ENCODE data around the gene RSU1. TPM values are rescaled to one million over a fixed set of nuclear protein-coding genes. Genes with fewer than 3 reads are reported as not detected.
A peak's percentile ranks its signal among the peaks of the same experiment; 100 is the strongest.

RSU1 gene
- total RNA-seq, 4 donors from 2014 or later: 41.4 to 58.7 (median 57.4) TPM

- 5% methylated on average over 12 of the region's 12 CpGs for WGBS
- DNase-seq (ENCODE audit: low spot score in 2 of 2): no peak
- no peaks in the 10 kb centered on the region for H3K9me3 ChIP-seq
- peak overlapping the region; percentile 67 for H3K4me3 ChIP-seq
- peak overlapping the region; percentile 42 for H3K27ac ChIP-seq
- no peaks in the 10 kb centered on the region for H3K27me3 ChIP-seq
- H3K4me1 ChIP-seq: peaks cover 34% of the 10 kb centered on the region
- TF ChIP-seq, protein P1, sequence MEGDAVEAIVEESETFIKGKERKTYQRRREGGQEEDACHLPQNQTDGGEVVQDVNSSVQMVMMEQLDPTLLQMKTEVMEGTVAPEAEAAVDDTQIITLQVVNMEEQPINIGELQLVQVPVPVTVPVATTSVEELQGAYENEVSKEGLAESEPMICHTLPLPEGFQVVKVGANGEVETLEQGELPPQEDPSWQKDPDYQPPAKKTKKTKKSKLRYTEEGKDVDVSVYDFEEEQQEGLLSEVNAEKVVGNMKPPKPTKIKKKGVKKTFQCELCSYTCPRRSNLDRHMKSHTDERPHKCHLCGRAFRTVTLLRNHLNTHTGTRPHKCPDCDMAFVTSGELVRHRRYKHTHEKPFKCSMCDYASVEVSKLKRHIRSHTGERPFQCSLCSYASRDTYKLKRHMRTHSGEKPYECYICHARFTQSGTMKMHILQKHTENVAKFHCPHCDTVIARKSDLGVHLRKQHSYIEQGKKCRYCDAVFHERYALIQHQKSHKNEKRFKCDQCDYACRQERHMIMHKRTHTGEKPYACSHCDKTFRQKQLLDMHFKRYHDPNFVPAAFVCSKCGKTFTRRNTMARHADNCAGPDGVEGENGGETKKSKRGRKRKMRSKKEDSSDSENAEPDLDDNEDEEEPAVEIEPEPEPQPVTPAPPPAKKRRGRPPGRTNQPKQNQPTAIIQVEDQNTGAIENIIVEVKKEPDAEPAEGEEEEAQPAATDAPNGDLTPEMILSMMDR (IDR thresholded peaks at IDR 0.05): no peak
- TF ChIP-seq POLR2A (IDR thresholded peaks at IDR 0.05) (no peak), EP300 (IDR thresholded peaks at IDR 0.05) (no peak), POLR2AphosphoS5 (IDR thresholded peaks at IDR 0.05) (no peak)
- no peaks in the 10 kb centered on the region for H3K36me3 ChIP-seq
Measured at GRCh38 chr10:16816830-16817124, 447 bp downstream of the RSU1 start.

DNA sequence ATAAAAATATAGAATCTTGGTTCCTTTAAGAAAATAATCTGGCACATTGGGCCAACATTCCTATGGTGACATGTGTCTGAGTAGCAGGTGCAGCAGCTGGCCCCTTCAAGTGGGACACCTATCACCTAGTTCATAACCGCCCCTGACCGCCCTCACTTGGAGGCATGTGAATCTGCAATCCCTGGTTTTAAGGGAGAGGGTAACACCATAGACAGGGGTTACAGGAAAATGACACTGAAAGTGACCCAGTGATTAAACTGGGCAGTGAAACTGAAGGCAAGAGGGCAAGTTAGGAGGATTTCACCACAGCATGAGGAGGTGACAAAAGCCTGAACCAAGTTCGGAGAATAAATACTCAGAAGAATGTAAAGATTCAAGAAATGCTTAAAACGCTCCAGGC lies 1.1 kb downstream of the RSU1 start:
- Histone ChIP-seq H3K9me3 (no peaks in the 10 kb centered on the region), H3K27me3 (no peaks in the 10 kb centered on the region), H3K36me3 (no peaks in the 10 kb centered on the region), H3K27ac (no peak overlapping the region), H3K4me1 (peaks cover 34% of the 10 kb centered on the region), H3K4me3 (peak overlapping the region; percentile 67)
- no peak for TF ChIP-seq EP300 (IDR thresholded peaks at IDR 0.05)
- TF ChIP-seq, protein P1 (IDR thresholded peaks at IDR 0.05): no peak
- no peak for TF ChIP-seq POLR2A (IDR thresholded peaks at IDR 0.05)
- TF ChIP-seq POLR2AphosphoS5 (IDR thresholded peaks at IDR 0.05): no peak
- 69% methylated on average over 4 of the region's 4 CpGs for WGBS
- no peak for DNase-seq (ENCODE audit: low spot score in 2 of 2)

DNA sequence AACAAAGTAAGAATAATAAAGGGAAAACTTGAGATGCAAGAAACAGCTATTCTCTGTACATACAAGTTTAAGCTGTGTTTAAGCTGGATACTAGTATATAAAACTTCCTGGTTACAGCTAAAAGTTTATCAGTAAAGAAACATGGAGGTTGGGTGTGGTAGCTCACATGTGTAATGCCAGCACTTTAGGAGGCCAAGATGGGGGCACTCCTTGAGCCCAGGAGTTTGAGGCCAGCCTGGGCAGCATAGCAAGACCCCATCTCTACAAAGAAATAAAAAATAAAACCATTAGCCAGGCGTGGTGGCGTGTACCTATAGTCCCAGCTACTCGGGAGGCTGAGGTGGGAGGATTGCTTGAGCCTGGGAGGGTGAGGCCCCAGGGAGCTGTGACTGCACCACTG lies 3.2 kb downstream of the RSU1 start:
- H3K4me3 ChIP-seq: no peak overlapping the region
- TF ChIP-seq POLR2A (IDR thresholded peaks at IDR 0.05): no peak
- TF ChIP-seq, protein P1 (IDR thresholded peaks at IDR 0.05): no peak
- no peak for TF ChIP-seq EP300 (IDR thresholded peaks at IDR 0.05)
- no peak for TF ChIP-seq POLR2AphosphoS5 (IDR thresholded peaks at IDR 0.05)
- H3K27me3 ChIP-seq: no peaks in the 10 kb centered on the region
- no peak overlapping the region for H3K27ac ChIP-seq
- H3K9me3 ChIP-seq: no peaks in the 10 kb centered on the region
- no peak for DNase-seq (ENCODE audit: low spot score in 2 of 2)
- WGBS: 87% methylated on average over 3 of the region's 3 CpGs
- H3K4me1 ChIP-seq: peaks cover 34% of the 10 kb centered on the region
- no peaks in the 10 kb centered on the region for H3K36me3 ChIP-seq

GRCh38 chr10:16812676-16813075 lies 4.5 kb downstream of the RSU1 start:
- H3K27ac ChIP-seq: no peak overlapping the region
- DNase-seq (ENCODE audit: low spot score in 2 of 2): no peak
- H3K4me3 ChIP-seq: no peak overlapping the region
- 84% methylated on average over 4 of the region's 4 CpGs for WGBS
- no peaks in the 10 kb centered on the region for H3K27me3 ChIP-seq
- TF ChIP-seq POLR2AphosphoS5 (IDR thresholded peaks at IDR 0.05) (no peak), EP300 (IDR thresholded peaks at IDR 0.05) (no peak), POLR2A (IDR thresholded peaks at IDR 0.05) (no peak)
- TF ChIP-seq, protein P1 (IDR thresholded peaks at IDR 0.05): no peak
- peaks cover 2% of the 10 kb centered on the region for H3K36me3 ChIP-seq
- H3K4me1 ChIP-seq: peaks cover 24% of the 10 kb centered on the region
- no peaks in the 10 kb centered on the region for H3K9me3 ChIP-seq

DNA sequence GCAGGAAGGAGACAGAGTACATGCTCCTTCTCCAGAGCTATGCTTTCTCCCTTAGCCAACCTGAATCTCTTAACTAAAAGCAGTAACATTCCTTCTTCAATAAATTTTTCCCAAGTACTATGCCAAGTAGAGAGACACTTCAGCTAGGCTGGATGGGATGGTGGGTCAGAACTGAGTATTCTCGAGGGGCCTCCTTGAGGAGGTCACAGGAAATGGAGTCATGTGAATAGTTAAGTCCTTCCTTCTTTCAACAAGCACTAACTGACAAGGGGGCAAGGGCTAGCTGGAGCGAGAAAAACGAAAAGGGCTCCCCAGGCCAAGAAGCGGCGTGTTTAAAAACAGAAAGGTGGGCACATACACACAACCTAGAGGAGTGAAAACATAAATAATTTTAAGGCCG lies 5.5 kb downstream of the RSU1 start:
- no peak for TF ChIP-seq POLR2A (IDR thresholded peaks at IDR 0.05)
- TF ChIP-seq POLR2AphosphoS5 (IDR thresholded peaks at IDR 0.05): no peak
- TF ChIP-seq EP300 (IDR thresholded peaks at IDR 0.05): no peak
- TF ChIP-seq, protein P1 (IDR thresholded peaks at IDR 0.05): no peak
- H3K4me3 ChIP-seq: no peak overlapping the region
- peaks cover 21% of the 10 kb centered on the region for H3K4me1 ChIP-seq
- no peaks in the 10 kb centered on the region for H3K9me3 ChIP-seq
- WGBS: 85% methylated on average over 6 of the region's 6 CpGs
- no peaks in the 10 kb centered on the region for H3K27me3 ChIP-seq
- peaks cover 2% of the 10 kb centered on the region for H3K36me3 ChIP-seq
- no peak for DNase-seq (ENCODE audit: low spot score in 2 of 2)
- H3K27ac ChIP-seq: no peak overlapping the region

Measured in suprapubic skin (tissue), 4 donors.